Stimulated activated CD4-positive, alpha-beta T cell treated with anti-CD3 and anti-CD28 coated beads, Interleukin-4, amount 100 ng/mL, for 48 hours (primary cell): Measurements from ENCODE around the gene S1PR3.

Source experiments
- DNase-seq, 2 donors: peaks; one replicate each; pipeline ENCODE4 v3.0.0-alpha.2; 2020; ENCODE audit warnings: low read depth in 2 of 2

Gene S1PR3

GRCh38 chr9:88993327-88993726 lies 2.1 kb downstream of the S1PR3 start:
- DNase-seq, result no peak

DNA sequence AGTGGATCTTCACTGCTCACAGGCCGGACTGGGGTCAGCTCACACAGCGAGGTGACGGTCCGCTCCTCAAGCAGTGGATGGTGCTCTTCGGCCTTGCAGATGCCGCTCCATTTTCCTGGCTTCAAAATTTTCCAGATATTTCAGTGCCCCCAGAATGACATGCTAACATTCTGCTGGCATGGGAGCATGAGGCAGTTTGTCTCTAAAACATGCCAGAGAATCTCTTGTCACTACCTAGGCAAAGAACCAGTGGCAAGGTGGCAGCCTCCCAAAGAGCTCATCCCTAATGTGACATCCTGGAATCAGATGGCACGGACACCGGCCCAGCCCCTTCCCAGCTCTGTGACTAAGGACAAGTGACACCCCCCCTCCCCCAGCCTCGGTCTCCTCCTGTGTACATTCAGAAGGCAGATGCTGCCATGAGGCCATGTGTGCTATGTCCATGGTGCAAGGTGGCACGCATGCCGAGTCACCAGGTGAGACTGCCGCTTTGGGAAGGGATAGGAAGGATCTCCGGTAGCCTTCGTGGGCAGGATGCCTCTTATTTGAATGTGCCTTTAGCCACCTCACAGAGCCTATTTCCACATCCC lies 2.7 kb downstream of the S1PR3 start:
- DNase-seq, result no peak

DNA sequence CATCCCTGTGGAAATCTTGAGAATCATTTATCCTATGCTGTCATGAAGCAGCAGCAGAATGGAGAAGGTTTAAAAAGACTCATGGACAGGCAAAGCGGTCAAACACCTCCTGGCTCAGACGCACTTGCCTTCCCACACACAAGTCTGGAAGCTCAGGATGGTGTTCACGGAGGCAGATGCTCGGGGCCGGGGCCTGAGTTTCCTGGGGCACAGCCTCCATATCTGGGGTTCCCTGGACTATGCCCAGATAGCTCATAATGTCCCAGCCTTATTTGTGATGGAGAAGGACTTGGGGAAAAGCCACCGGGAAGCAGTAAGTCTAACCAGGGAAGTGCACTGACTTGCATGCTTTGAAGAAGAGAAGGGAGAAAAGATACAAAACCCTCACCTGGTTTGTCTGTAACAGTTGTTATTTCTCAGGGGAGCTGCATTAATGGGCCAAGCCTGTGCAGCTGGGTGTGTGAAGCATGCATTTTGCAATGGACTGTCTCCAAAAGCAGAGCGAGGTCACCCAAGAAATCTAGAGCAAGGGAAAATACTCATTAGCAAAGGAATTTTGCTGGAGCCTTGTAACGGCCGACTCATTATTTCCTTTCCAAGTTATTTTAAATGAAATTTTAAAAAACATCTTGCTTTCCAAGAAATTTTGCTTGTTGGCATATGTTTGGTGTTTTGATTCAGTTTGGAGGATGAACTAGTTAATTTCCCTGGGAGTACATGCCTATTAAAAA lies 3.4 kb downstream of the S1PR3 start:
- no peak for DNase-seq

- no peak for DNase-seq
These were observed 3.9 kb downstream of the S1PR3 start for GRCh38 chr9:88995200-88995577.

- no peak for DNase-seq
These were observed 4.4 kb downstream of the S1PR3 start for GRCh38 chr9:88995627-88996026.

DNA sequence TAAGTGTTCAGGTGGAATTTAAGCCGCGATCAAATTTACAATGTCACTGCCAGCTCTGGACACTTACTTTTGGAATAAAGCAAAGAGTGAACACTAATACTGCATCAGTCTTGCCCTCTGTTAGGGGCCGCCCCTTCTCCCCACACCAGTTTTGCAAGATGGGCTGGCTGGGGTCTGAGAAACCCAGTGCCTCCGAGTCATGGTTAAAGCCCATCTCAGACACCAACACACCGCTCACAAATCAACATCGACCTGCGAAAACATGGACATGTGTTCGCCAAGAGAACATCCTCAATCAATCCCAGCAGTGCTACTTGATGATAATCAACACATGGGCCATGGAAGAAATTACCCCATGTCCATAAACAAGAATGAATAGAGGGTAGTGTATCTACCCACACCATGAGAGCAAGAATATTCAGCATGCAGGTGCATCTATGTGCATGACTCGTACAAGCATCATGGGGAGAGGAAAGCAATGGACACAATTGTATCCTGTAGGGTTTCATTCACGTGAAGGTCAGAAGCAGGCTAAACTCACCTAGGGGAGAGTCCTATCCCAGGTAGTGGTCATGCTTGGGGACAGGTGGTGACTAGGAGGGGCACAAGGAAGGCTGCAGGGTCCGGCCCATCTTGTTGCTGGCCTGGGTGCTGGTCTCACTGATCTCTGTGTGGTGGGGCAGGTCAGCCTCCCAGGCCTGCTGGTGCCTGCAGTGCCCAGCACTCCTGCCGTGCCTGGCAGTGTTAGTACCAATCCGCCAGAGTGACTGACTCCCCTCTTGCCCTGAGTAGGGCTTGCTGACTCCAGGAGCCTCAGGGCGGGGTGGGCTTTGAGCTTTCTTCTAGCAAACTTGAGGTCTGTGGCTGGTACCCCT lies 5.0 kb downstream of the S1PR3 start:
- DNase-seq, result no peak

GRCh38 chr9:88996921-88997235 lies 5.6 kb downstream of the S1PR3 start:
- no peak for DNase-seq

DNA sequence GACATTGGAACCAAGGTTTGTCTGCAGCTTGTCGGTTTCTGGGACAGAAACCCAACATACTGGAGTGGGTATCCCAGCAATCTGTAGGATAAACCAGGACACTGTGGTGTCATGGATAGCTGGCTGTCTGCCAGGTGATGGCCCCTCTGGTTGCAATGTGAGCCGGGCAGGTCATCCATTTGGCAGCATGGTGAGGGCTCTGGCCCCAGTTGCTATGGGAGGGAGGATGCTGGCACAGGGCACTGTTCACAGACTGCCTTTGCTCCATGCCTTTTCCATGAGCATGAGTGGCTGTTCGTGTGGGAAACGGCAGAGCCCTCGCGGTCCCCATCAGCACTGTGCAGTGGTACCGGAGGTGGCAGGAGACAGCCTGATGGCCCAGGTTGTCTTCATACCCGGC lies 6.4 kb downstream of the S1PR3 start:
- DNase-seq, result no peak

DNA sequence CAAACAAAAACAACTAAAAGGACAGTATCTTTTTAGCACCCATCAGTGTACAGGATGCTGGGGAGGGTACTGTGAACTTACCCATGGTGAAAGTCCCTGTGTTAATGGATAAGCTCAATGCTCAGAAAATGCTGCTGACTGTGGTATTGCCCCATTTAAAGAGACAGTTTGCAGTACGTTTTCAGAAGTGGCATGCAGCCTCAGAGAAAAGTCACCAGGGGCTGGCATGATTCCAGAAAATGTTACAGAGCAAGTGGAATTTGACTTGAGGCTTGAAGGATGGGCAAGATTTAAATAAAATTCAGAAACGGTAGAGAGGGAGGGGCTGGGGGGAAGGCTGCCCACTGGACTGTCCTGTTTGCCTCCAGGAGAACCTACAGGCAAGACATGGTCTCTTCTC lies 7.2 kb downstream of the S1PR3 start:
- no peak for DNase-seq

GRCh38 chr9:88998911-88999310 lies 7.6 kb downstream of the S1PR3 start:
- no peak for DNase-seq

- no peak for DNase-seq
These were observed 9.1 kb downstream of the S1PR3 start for GRCh38 chr9:89000371-89000781.

DNA sequence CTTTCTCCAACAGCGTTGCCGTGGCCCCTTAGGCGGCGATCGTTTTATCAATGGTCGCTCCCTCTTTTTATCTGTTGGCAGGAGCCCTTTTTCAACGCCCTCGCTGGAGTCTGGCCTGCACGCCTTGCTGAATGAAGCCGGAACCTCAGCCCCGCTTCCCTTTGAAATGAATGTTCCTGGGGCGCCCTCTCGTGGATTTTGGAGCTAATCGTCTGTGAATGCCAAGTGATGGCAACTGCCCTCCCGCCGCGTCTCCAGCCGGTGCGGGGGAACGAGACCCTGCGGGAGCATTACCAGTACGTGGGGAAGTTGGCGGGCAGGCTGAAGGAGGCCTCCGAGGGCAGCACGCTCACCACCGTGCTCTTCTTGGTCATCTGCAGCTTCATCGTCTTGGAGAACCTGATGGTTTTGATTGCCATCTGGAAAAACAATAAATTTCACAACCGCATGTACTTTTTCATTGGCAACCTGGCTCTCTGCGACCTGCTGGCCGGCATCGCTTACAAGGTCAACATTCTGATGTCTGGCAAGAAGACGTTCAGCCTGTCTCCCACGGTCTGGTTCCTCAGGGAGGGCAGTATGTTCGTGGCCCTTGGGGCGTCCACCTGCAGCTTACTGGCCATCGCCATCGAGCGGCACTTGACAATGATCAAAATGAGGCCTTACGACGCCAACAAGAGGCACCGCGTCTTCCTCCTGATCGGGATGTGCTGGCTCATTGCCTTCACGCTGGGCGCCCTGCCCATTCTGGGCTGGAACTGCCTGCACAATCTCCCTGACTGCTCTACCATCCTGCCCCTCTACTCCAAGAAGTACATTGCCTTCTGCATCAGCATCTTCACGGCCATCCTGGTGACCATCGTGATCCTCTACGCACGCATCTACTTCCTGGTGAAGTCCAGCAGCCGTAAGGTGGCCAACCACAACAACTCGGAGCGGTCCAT lies 10.0 kb downstream of the S1PR3 start:
- peak; percentile 73 to 82 for DNase-seq

DNA sequence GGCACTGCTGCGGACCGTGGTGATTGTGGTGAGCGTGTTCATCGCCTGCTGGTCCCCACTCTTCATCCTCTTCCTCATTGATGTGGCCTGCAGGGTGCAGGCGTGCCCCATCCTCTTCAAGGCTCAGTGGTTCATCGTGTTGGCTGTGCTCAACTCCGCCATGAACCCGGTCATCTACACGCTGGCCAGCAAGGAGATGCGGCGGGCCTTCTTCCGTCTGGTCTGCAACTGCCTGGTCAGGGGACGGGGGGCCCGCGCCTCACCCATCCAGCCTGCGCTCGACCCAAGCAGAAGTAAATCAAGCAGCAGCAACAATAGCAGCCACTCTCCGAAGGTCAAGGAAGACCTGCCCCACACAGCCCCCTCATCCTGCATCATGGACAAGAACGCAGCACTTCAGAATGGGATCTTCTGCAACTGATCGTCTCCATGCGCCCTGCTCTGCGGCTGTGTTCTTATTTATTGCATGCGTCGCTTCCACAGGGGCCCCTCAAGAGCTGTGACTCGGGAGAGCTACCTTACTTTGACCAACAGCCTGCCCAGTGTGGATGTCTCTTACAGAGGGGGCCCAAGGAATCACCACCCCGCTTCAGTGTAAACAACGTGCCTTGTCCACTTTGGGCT lies 10.8 kb downstream of the S1PR3 start:
- no peak for DNase-seq

GRCh38 chr9:89002987-89003386 lies 11.7 kb downstream of the S1PR3 start:
- no peak for DNase-seq

GRCh38 chr9:89005323-89005722 lies 14.1 kb downstream of the S1PR3 start:
- DNase-seq, result no peak

GRCh38 chr9:89006267-89006666 lies 15.0 kb downstream of the S1PR3 start:
- no peak for DNase-seq

GRCh38 chr9:89006996-89007967 lies 16.0 kb downstream of the S1PR3 start:
- DNase-seq, result no peak

DNA sequence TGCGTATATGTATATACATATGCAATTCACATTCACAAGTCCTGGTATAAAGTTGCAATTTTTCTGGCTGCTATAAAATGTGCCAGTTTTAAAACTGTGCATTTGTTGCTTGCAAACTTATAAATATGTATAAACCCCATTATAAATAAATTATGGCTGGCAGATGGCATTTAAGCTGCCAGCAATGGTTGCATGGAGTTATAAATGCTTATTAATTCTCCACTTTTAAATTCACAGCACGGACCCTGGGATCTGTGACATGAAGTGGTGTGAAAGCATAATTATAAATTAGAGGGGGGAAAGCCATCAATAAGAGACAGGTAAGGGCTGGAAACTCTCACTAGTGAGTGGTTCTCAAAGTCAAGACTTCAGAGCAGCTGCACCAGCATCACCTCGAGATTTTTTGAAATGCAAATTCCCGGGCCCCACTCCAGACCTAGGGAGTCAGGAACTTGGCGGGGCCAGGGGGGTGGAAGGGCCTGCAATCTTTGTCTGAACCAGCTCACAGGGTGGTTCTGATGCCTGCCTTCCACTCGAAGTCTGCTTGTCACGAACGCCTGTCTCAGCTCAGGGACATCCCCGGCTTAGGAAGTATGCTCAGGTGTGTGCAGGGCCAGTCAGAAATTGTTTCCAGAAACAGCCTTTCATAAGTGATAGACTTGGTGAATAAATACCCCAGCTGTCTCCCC lies 16.9 kb downstream of the S1PR3 start:
- no peak for DNase-seq

GRCh38 chr9:89008744-89009545 lies 17.7 kb downstream of the S1PR3 start:
- DNase-seq, result no peak
